Fibroblast of the conjunctiva (primary cell): ENCODE results near the gene MAPKAP1.
"Not testable (repeated sequence)": the region's sequence is repeated elsewhere in the genome, so short reads cannot be mapped to it uniquely, and the experiment has no call there.

ENCODE experiments used
- DNase-seq: peaks from one replicate; pipeline ENCODE4 v3.0.0-alpha.2; 2010; ENCODE audit warnings: low read depth

MAPKAP1 gene

DNA sequence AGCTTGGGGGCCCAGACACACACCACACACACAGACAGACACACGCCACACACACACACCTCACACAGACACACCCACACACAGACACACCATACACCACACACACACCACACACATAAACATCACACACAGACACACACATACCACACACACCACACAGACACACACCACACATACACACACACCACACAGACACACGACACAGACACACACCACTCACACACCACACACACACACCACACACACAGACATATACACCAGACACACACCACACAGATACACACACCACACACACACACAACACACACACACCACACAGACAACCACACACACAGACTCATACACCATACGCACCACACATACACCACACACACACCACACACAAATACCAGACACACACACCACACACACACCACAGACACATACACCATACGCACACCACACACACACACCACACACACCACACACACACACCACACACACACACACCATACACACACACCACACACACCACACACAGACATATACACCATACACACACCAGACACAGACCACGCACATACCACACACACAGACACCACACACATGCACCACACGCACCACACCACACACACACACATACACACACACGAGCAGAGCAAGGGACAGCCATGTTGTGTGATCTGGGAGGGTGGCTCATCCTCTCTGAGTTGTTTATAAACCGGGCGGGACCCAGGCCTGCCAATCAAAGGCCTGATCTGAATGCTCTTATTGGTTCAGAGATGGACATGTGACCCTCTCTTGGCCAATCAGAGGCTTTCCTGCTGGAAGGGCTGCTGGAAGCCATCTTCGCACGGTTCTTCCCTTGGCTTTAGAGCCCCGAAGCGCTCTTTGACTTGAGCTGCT, 297.1 kb downstream of the MAPKAP1 start:
- no peak for DNase-seq

DNA sequence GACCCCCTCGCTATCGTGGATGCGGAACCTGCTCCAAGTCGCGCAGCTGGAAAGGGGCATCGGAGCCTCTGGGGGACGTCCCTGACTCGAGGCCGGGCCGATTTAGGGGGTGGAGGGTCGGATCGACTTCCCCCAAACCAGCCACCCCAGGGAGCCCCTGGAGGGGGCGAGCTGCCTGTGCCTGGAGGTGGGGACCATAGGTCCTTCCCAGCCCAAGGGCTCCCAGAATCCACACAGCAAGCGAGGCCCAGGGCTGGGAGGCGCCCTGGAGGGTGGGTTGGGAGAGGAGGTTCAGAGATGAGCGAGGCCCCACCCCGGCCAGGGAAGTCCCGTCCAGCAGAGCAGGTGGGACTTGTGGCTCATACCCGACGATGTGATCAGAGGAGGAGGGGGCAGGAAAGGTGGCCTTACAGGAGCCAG, 297.8 kb downstream of the MAPKAP1 start:
- no peak for DNase-seq

- DNase-seq, result peak; percentile 32
Measured at GRCh38 chr9:125407974-125408900, 298.8 kb downstream of the MAPKAP1 start.

GRCh38 chr9:125407432-125407973, 299.5 kb downstream of the MAPKAP1 start:
- no peak for DNase-seq

- DNase-seq, result no peak
Measured at GRCh38 chr9:125406810-125407087, 300.3 kb downstream of the MAPKAP1 start.

DNA sequence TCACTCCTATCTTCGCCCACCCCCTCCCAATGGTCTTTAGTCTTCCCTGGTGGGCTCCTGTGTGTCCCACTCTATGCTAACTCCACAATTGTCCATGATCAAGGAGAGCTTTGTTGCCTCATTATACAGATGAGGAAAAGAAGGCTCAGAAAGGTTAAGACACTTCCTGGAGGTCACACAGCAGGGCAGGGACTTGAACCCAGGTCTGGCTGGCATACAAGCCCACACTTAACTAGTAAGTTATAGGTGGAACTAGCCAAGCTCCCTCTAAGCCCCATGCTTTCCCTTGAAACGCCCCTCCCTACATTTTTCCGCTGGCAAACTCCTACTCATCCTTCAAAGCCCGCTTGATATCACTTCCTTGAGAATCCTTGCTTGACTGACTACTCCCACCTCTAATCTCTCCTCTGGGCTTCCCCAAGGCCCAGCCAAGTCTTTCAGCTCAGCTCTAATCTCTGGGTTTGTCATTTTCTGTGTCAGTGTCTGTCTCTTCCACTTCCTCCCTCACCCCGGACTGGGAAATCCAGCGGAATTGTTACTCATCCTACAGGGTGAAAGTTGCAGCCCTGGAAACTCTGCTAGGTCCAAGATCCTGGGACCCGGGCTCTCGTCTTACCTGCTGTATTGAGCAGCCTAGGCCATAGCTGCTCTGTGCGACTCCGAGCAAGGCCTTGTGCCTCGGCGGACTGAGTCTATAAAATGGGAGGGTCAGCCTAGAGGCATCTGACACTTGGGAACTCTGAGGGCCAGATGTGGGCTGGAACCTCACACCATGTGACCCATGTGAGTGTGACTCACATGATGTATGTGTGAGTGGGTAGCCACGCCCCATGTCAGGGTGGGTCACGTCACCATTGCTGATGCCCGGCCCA, 300.8 kb downstream of the MAPKAP1 start:
- DNase-seq, result no peak

GRCh38 chr9:125404733-125405132, 302.3 kb downstream of the MAPKAP1 start:
- DNase-seq, result no peak

DNA sequence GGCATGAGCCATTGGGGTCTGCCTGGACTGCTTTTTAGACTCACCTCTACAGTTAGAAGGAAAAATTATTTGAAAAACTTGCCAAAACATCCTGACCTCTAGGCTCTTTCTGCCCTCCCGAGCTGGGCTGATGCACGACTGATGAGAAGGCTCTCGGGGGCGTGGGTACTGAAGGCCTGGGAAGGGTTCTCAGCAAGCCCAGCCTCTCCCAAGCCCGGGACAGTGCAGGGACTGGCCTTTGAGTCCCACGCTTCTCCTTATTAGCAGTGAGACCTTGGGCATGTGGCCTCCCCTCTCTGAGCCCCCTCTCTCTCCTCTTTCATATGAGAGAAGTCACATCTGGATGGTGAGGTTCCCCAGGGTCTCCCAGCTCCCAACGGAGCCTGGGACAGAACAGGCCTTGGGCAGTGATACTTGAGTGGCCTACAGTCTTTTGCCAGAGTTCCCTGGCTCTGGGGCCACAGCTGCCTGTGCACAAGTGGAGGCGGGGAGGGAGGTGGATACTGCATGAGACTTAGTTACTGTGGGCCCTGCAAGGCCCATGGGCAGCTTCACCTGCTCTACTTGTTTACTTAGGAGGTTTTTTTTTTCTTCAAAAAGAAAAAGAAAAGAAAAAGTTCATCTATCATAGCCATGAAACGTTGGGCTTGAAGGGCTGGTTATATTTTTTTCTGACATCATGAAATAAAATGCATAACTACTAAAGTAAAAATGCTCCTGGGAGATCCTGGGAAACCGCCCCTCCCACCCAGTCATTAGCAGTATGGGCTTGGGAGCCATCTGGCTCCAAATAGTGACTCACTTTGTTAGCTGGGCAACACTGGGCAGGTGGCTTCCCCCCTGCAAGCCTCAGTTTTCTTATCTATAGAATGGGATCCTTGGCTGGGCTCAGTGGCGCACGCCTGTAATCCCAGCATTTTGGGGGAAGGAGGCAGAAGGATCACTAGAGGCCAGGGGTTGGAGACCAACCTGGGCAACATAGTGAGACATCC, 306.0 kb downstream of the MAPKAP1 start:
- DNase-seq, result no peak

DNA sequence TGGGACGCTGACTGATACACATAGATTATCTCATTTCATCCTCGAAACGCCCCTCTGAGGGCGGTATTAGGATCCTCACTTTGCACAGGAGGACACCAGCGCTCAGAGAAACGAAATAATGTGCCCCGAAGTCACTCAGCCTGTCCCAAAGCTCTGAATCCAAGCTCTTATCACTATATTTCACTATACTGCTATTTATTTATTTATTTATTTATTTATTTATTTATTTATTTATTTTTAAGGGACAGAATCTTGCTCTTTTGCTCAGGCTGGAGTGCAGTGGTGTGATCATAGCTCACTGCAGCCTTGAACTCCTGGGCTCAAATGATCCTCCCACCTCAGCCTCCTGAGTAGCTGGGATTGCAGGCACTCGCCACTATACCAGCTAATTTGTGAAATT, 306.8 kb downstream of the MAPKAP1 start:
- DNase-seq, result not testable (repeated sequence)

GRCh38 chr9:125399666-125400065, 307.3 kb downstream of the MAPKAP1 start:
- DNase-seq, result no peak

DNA sequence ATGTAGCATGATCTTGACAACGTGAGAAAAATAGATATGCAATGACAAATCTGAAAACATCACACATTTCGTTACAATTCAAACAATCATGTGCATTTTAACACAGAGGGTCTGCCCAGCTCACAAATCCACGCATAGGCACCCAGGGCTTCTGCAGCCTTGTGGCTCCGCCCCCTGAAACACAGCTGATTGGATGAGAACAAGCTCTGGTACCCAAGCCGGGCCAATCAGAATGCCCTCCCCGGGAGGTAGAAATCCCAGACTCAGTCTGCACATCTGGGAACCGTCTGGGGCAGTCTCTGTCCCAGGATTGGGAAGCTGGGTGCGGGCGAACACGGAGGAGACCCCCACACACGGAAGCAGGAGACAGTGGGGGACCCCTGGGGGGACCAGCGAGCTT, 307.8 kb downstream of the MAPKAP1 start:
- no peak for DNase-seq

- no peak for DNase-seq
Measured at GRCh38 chr9:125398243-125398642, 308.8 kb downstream of the MAPKAP1 start.

DNA sequence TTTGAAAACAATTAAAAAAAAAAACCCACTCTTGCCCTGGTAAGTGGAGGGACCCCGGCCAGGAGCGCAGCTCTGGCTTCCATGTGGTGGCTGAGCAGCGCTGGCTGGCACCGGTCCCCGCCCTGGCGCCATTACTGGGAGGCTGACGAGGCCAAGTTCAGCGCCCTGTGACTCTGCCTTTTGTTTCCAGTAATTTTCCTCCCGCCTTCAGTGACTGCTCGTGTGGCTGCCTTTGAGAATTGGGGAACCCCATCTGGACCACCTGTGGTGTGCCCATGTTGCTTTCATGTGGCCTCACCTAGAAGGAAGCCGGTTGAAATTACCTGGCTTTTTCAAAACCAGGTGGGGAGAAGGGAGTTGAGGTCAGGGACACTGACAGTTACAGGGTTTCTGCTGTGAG, 309.3 kb downstream of the MAPKAP1 start:
- DNase-seq, result no peak

GRCh38 chr9:125396799-125397198, 310.2 kb downstream of the MAPKAP1 start:
- no peak for DNase-seq

DNA sequence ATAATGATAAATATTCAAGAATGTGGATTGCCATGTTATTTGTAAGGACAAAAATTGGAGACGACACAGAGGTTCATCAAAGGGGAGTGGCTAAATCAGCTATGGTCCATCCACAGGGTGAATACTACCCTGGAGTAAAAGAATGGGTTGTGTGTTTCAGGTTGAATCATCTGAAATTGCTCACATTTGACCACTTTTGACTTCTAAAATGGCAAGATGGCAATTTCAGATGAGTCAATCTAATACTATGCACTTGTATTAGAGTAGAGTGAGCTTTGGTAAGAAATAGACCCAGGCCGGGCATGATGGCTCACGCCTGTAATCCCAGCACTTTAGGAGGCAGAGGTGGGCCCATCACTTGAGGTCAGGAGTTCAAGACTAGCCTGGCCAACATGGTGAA, 313.6 kb downstream of the MAPKAP1 start:
- no peak for DNase-seq

GRCh38 chr9:125391704-125392103, 315.3 kb downstream of the MAPKAP1 start:
- no peak for DNase-seq

GRCh38 chr9:125388978-125389377, 318.0 kb downstream of the MAPKAP1 start:
- no peak for DNase-seq

DNA sequence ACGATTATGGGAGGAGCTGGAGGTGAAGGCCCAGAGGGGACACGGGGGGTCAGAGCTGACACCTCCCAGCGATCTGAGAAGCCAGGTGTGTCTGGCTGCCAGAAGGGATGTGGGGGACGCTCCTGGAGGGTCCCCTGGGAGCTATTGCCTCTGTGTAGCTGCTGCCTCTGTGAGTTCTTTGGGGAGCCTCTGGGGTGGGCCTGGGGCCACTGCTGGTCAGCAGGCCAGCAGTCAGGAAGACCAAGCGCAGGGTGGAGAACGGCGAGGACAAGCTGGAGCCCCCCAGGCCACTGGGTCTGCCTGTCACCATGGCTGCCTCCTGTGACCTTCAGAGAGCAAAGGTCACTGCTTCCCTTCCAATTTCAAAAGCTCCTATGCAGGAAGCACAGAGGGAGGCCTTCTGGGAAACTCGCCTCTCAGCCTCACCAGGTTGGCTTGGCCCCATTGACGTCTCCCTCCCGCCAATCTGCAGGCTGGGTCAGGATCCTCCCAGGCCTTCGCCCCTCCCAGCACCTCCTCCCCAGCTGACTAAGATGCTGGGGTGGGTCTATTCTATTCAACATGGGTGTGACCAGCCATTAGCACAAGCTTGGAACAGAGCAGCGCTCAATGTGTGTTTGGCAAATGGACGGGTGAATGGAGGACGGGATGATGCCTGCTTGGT, 319.0 kb downstream of the MAPKAP1 start:
- DNase-seq, result no peak
